Ureter (tissue), 1 donor: ENCODE measurements around the gene C2. TPM values are rescaled to one million over a fixed set of nuclear protein-coding genes. Genes with fewer than 3 reads are reported as not detected.
A peak's percentile ranks its signal among the peaks of the same experiment; 100 is the strongest.

ENCODE experiments used
- DNase-seq: peaks from one replicate; pipeline ENCODE4 v3.0.0-alpha.2; 2020; ENCODE audit warnings: low spot score
- total RNA-seq: library from RNA; stranded (reverse); gene quantifications from one replicate; pipeline ENCODE4 v1.2.4, GENCODE V29; 2023
- donor health status: DM: yes; HTN: yes; CAD: no.

Gene C2
- 17.1 TPM for total RNA-seq

DNA sequence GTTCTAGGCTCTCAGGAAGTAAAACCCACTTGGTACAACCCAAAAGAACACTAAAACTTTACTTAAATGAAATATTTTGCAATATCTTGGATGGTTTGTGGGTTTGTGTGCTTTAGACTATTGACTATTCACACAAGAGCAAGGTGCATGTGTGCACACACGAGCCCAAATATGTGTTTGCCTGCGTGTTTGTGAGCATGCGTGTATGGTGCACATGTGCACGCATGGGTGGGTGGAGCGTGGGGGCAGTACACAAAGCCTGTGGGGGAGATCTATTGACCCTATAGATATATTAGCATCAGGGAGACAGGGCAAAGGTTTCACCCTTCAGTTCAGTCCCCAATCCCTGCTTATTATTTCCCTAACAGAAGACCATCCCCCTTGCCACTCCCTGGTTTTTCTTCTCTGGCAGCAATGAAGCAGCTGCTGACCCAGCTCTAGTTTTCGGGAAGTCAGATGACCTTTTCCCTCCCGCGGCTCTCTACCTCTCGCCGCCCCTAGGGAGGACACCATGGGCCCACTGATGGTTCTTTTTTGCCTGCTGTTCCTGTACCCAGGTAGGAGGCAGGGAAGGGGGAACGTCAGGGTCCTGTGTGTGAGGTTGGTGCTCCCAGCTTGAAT, at the start of gene C2:
TSS of gene C2 (plus strand) at position 476 of the 621 bp plus-strand sequence. CDS start at position 512, 36 bp downstream.
- no peak for DNase-seq

DNA sequence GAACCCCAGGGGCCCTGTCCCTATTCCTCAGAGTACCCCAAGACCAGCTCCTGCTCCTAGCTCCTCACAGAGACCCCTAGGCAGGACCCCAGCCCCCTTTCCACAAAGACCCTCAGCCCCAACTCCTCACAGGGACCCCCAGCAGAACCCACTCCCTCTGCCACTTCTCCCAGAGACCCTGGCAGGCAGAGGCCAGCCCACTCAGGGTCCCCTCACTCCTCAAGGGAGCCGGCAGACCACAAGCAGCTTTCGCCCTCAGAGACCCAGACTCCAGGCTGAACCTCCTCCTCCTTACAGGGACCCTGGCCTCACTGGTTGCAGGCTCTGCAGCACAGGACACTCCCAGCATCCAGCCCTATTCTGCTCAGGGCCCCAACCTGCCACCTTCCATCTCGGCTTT, 49.3 kb upstream of the C2 start:
- no peak for DNase-seq

DNA sequence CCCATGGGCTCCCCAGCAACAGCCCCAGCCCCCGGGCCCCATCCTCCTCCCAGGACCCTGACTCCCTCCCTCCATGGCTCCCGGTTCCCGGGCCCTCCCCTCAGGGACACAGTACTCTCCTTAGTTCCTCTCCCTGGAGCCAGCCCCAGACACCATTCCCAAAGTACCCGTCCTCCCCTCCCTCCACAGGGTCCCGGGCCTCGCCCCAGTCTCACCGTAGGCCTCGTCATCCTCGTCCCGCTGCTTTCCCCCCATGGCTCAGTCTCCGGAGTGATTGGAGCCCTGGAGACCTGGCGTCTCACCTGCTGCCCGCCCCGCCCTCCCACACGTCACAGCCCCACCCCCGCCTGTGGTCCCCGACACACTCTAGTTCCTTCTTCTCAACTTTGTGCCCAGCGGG, 48.8 kb upstream of the C2 start, which contains the start of gene SLC44A4:
TSS of gene SLC44A4 (minus strand) at position 272 of the 400 bp plus-strand sequence. CDS start at position 255, 17 bp downstream.
- peak; percentile 63 for DNase-seq

DNA sequence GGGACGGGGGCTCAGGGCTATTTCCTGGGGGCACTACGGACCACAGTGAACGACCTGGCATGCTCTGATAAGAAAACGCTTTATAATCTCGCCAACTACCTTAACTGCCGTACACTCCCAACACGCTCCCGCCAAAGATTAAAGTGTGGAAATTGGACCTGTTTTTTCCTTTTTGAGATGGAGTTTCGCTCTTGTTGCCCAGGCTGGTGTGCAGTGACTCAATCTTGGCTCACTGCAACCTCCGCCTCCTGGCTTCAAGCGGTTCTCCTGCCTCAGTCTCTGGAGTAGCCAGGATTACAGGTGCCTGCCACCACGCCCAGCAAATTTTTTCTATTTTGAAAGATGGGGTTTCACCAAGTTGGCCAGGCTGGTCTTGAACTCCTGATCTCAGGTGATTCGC, 48.4 kb upstream of the C2 start:
- no peak for DNase-seq

DNA sequence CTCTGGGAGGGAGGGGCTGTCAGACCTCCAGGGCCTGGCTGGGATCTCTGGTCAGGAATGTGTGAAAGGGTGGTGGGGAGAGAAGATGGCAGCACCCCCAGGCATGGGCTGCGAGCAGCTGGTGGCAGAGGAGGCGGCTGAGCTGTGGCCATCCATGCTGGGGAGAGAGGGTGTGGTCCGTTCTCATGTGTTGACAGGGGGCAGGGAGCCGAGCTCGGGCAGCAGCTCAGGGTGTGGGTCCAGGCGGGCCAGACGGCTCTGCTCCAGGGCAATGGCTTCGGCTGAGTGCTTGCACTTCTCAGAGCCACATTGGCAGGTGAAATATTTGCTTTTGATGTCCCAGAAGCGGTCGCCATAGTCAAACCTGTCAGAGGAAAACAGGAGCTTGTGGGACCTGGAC, 47.6 kb upstream of the C2 start:
- DNase-seq, result no peak

DNA sequence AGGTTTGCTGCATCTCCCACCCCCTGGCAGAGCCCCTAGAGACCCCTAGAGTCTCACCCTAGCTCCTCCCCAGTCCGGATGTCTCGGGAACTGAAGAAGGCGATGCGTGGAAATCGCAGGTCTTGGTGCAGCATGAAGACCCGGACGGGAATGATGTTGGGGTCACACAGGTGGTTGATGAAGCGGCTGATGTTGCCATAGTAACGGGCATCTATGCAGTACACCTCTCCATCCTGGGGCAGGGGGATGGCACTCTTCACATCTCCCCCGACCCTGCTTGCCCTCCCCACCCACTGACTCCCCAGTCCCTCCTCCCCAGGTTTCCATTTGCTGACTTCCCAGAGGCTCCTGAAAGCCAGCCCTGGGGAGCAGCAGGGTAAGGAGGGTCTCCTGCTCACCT, 46.9 kb upstream of the C2 start:
- no peak for DNase-seq

DNA sequence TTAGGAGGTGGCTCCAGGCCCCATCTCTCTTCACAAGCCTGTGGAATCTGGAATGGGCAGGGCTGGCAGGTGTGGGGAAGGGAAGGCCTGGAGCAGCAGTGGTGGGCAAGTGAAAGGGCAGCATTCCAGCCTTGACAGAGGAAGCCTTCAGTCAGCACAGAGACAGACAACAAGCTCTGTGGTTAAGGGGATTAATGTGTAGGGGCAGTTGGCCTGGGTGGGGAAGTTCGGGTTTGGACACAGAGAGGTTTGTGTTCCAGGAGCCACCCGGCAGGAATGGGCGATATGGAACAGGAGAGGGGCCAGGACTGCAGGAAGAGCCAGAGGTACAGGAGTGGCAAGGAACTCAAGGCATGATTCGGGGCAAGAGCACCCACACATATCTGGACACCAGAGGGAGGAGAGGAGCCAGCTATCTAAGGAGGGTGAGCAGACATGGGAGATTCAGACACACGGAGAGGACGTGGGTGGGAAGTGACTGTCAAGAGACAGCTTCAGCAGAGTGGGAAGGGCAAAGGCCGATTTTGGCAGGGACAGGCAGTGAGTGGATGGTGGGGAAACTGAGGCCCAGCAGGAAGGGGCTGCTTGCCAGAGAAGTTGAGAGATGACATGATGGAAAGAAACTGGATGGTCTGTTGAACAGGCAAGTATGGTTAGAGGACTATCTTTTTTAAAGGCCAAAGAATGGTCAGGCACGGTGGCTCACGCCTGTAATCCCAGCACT, 46.2 kb upstream of the C2 start:
- DNase-seq, result no peak

DNA sequence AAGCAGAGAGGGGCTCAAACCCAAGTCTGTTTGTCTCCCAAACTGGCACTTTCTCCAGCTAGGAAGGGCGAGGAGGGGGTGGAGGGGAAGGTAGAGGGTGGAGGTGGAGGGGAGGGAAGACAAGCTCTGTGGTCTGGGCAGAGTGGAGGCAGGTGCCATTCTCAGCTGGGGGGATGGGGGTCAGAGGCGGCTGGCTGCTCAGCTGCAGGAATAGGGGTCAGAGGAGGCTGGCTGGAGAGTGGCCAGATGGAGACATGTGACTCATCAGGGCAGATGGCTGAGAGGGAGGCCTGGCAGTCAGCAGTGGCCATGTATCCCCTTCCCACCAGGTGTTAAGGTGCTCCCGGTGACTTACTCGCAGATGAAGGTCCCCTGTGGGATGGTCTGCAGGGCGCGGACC, 45.2 kb upstream of the C2 start:
- no peak for DNase-seq

DNA sequence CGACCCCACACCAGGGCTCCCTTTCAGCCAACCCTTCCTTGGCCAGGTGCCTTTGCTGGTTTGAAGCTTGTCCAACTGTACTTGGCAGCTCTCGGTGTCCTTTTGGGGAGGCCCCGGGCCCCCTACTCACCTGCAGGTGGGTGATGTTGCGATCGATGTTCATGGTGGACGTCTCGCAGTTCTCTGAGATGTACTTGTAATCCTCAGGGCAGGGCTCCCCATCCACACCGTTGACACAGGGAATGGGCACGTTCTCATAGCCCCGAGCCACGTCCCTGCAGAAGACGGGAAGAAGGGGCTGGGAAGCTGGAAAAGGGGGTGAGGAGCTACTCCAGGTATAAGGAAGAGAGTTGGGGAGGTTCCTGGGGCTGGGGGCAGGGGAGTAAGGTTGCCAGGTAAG, 43.8 kb upstream of the C2 start:
- DNase-seq, result no peak

DNA sequence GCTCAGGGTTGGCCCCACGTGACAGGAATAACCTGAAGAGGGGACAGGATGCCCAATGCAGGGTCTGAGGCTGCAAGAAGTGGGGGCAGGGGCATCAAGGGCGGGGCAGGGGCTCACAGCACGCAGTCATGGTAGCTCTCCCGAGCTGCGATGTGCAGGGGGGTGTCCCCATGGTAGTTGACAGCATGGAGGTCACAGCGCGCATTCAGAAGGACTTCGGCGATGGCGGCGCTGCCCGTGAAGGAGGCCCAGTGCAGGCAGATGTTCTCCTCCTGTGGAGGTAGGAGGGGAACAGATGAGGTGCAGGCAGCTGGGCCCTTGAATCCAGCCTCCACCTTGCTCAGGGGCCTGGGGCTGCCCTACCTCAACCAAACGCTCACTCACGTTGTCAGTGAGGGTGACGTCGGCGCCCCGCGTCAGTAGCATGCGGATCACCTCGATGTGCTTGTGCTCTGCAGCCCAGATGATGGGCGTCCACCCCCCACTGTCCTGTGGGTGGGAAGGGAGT, 42.9 kb upstream of the C2 start:
- no peak for DNase-seq

DNA sequence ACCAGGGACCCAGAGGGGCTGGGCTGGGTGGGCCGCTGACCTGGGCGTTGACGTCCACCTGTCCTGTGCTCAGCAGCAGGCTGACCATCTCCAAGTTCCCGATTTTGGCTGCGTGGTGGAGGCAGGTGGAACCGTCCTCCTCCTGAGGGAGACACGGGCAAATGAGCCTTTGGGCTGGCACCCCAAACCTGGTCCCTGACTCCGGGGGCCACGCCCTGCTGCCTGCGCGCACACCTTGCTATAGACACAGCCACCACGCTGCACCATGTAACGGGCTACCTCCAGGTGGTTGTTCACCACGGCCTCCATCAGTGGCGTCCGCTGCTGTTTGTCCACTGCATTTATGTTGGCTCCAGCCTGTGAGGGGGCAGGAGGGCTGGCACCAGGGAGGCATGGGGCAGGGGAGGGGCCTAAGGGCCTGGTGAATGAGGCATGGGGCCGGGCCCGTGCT, 41.0 kb upstream of the C2 start:
- no peak for DNase-seq

DNA sequence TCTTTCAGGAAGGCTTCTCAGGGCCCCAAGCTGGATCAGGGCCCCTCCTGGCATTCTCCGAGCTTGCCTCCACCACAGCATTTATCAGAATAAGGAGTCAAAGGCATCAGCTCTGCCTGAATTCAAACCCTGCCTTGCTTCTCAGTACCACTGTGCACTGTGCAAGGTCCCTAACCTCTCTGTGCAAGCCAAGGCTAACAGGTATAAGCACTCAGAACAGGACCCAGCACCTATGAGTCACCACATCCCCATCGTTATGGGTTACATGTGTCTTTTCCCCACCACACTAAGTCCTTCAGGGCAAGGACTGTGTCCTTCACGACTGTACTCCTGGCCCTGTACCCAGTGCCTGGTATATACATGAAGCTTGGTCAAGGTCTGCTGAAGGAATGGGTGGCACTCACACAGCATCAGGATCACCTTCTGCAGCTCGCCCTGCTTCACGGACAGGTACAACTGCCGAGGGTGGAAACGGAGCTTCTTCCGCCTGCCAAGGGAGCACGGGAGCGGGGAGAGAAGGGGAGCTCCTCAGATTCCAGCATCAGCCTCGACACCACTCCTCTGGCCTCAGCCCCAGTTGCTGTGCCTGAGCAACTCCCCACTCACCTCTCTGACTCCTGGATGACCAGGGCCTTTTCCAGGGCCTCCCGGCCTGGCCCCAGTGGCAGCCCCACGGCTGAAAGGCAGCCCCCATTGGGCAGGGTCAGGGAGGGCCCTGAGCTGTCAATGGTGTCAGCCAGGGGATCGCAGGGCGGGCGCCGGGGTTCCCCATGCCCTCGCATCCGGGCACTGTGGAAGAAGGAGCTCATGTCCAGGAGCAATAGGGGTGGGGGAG, 40.1 kb upstream of the C2 start:
- no peak for DNase-seq

DNA sequence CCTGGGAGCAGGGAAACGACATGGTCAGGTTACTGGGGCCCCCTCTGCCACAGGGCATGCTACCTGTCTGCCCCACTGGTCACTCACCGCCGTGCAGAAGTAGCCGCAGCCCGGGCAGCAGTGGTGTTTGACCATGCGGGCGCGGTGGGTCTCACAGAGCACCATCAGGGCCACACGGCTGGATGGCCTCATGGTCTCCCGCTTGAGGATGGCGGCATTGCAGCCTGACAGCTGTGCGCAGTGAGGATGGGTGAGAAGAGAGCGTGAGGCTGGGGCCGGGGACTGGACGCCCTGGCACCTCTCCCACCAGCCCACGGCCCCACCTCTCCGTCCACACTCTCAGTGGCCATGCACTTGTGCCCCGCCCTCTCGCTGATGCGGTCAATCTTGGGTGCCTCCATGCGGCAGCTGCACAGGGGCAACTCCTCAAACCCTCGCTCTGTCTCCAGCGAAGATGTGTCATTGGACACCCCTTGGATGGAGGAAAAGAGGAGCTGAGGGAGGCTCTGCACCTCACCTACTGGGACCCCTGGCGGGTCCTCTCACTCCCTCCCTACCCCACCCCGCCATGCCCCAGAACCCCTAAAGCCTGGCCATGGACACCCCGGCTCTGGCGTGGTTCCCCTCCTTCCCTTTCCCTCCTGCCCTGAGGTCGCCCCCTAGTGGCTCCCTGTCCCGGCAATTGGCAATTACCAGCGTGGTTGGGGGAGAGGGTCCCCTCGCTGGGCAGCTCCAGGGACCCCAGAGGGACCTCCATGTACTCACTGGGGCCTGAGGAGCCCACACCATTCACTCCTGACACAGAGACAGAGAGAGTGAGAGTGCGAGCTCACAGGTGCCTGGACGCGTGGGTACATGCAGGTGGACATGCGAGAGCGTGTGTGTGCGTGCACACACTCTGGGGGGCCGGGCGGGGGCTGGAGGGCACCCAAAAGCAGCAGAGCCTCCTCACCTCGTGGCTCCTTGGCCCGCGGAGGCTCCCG, 39.0 kb upstream of the C2 start:
- no peak for DNase-seq

DNA sequence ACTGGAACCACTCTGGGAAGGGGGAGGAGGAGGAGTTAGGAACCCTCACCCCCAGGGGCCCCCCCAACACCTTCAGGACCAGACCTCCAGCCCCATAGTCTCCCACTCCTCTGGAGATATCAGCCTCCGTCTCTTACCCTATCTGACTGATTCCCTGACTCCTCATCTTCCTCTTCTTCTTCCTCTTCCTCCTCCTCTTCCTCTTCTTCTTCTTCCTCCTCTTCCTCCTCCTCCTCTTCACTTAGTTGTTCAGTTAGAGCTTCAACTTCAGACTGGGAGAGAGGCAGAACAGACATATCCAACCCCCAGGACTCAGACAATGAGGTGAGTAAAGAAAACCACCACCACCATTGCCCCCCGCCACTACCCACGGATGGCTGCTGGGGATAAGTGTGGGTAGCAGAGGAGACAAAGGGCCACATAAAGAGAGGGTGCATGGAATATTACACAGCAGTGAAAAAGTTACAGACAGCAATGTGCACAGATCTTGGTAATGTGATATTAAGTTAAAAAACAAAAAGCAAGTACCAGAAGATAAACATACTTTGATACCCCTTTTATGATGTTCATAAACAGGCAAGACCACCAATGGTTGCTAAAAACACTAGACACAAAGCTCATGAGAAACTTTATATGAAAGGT, 38.1 kb upstream of the C2 start:
- DNase-seq, result no peak

DNA sequence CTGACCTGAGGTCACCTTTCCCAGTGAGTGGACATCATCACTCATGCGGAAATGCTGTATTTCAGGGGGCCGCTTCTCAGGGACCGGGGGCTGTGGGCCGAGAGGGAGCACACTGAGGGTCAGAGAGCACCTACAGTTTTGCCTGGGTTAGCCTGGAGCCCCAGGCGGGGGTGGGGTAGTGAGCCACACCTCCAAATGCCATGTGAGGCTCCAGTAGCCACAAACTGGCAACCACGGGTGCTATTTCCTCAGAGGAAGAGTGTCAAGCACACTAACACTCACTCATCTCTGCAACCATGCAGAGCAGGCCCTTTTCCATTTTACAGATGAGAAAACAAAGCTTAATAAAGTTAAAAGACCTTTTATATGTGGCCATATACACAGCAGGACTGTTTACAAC, 34.7 kb upstream of the C2 start:
- DNase-seq, result no peak

DNA sequence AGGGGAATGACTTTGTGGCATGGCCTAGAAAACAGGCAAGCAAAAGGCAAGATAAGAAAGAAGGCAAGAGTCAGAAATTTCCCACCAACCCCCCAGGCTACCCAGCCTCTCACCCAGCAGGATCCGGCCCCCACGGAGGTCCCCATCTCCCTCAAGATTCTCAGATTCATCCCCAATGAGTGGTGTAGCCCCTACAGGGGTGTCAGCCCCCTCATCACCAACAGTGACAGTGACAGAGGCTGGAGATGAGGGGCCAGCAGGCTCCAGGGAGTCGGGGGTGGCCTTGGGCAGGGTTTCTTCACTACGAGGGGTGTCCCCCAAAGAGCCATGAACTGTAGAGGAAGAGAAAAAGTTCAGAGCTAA, 31.0 kb upstream of the C2 start:
- no peak for DNase-seq

DNA sequence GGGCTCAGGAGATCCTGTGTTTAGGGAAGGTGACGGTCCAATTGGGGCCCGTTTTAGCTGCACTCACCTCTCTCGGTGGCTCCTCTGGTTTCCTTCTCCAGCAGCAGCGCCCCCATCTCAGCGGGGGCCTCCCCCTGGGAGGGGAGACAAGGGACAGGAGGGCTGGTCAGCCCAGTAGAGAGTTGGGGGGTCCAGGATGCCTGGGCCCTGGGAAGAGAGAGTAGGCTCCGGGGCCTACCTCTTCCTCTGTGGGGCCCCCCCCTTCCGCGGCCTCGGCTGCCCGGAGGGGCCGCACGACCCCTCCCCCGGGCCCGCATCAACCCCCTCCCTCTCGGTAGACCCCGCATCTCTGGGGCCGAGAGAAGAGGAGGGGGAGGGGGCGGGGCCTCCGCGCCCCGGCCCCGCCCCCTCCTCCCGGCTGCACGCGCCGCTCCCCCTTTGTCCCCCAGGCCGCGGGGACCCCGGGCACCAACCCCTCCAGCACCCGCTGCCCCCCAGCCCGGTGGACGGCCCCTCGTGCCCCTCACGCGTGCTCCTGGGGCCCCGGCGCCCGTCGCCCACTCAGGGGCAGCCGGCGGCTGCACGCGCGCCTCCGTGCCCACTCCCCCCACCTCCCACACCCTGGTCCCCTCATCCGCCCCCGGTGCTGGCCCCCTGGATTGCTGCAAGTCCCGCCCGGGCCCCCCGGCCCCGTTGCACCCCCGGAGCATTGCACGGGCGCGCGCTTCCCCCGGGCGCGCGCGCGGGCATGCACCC, 30.5 kb upstream of the C2 start:
- no peak for DNase-seq

DNA sequence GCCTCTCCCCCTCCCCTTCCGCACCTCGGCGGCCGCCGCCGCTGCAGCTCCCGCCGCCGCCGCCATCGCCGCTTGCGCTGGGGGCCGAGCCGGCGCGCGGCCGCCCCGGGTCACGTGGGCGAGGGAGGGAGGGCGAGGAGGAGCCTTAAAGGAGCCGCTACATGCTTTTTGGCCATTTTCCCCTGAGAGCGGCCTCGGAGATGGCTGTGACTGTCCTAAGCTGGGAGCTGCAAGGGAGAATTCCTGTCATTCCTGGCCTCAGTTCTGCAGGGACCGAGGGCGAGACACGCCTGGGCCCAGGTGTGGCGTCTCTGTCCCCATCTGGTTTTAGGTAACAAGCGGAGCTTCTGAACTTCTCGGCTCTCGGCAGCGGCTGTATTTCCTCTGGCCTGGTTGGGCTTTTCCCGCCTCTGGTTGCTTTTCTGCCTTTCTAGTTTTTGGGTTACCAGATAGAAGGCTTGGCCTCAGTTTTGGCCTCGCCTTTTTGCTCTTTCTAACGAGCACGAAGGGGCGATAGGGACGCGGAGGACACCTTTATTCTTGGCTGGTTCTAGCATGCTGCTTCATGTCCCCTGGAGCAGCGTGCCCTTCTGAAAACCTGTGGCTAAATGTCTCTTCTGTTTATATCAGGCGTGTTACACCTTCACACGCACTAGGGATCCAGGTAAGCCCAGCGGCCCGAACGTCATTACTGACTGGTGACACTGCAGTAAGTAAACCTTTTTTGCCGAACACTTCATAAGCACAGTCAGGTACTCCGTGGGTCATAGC, 29.7 kb upstream of the C2 start, which contains the start of gene EHMT2:
TSS of gene EHMT2 (minus strand) at position 87 of the 771 bp plus-strand sequence. CDS start at position 66, 21 bp downstream.
- DNase-seq, result peak; percentile 86

DNA sequence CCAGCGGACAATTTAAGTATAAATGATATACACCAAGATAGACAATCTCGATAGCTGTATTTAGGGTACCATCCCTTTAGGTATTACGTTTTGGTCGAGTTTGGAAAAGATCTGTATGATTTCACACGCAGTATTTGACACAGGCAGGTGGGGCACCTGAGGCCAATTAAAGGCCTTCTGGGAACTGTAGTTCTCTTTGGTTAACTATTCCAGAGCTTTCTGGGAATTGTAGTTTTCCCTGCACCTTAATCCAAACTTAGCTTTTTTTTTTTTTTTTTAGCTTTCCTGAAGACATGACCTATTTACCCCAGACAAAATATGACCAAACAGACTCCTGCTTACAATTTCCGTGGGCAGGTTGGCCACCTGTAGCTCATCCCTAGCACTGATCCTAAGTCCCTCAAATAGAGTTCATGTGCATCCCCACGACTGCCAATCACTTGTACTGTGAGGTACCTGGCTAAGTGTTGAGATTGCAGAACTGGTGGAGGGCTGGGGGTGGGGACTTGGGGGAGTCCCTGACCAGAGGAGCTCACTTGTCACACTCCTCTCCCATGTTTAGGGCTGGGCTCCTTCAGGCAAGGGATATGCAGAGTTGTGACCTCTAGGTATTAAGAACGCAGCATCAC, 29.0 kb upstream of the C2 start:
- no peak for DNase-seq
